GM21381 (cell line): Measurements from ENCODE around the gene COL1A2.

Experiments
- ATAC-seq: cut with Tn5 transposase; IDR thresholded peaks from one replicate; pipeline ENCODE4 v1.9.1; 2021; ENCODE audit warnings: mild to moderate bottlenecking, moderate library complexity; ENCODE audit not compliant: unreplicated experiment

Gene COL1A2

GRCh38 chr7:94382132-94382531 is 12.6 kb upstream of the COL1A2 start:
- ATAC-seq = no peak

DNA sequence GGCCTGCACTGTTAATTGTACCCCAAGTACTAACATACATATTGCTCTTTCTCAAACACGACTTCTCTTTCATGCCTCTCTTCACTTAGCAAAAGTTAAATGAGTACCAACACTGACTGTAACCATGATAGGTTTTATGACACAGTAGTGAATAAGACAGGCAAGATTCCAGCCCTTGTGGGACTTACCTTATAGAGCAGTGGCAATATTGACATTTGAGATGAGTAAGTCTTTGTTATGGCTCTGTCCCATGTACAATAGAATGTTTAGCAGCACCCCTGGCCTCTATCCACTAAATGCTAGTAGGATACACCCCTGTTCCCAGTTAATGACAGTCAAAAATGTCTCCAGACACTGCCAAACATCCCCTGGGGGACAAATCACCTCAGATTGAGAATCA is 11.9 kb upstream of the COL1A2 start:
- ATAC-seq = no peak

DNA sequence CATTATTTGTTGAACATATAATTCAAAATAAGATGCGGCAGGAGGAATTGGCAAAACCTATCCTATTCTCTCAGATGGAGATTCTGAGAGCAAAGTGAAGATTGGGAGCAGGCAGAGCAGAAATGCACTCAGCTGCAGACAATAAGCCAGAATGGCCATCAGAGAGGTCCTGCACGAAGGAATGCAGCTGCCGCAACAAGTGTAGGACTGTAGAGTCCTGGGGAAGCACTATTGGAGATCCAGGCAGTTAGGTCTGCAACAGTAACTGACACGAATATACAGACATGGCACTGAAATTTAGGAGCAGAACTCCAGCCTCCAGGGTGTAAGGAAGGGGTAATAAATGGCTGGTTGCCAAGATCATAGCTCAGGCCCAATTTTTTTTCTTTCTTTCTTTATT is 10.4 kb upstream of the COL1A2 start:
- ATAC-seq = no peak

DNA sequence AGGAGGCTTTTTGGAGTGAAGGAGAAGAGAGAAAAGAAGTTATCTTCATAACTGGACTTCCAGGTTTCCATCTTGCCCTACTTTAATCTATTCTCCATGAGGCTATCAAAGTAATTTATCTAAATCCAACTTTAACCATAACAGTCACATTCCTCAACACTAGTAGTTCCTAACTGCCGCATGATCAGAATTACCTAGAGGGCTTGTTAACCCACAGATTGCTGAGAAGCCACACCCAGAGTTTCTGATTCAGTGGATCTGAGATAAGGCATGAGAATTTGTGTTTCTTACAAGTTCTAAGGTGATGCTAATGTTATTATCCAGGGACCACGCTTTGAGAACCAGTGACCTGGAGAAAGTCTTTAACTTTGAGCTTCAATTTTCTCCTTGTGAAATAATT is 8.3 kb upstream of the COL1A2 start:
- ATAC-seq = no peak

GRCh38 chr7:94388540-94388939 is 6.2 kb upstream of the COL1A2 start:
- no peak for ATAC-seq

DNA sequence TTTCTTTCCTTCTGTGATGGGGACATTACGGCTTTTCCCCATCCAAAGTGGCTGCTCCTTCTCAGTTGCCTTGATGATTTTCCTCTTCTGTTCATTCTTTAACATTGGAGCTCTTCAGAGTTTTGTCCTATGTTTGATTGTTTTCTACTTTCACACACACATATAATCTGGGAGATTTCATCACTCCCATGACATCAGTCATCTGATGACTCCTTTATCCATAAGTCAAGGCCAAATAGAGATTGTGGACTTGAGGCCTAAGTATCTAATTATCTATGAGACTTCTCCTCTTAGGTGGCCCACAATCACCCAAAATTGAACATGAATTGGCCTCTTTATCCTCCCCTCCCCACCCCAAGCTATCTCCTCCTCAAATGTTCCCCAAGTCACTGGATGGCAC is 5.3 kb upstream of the COL1A2 start:
- no peak for ATAC-seq

GRCh38 chr7:94391726-94392392 is 2.8 kb upstream of the COL1A2 start:
- ATAC-seq = no peak

- ATAC-seq = no peak
These were observed 2.3 kb upstream of the COL1A2 start for GRCh38 chr7:94392393-94392786.

GRCh38 chr7:94393246-94394108 is 1.2 kb upstream of the COL1A2 start:
- ATAC-seq = no peak

DNA sequence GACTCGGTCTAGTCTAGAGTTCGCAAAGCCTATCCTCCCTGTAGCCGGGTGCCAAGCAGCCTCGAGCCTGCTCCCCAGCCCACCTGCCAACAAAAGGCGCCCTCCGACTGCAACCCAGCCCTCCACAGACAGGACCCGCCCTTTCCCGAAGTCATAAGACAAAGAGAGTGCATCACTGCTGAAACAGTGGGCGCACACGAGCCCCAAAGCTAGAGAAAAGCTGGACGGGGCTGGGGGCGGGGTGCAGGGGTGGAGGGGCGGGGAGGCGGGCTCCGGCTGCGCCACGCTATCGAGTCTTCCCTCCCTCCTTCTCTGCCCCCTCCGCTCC is 622 bp upstream of the COL1A2 start:
- ATAC-seq = no peak

GRCh38 chr7:94395141-94396036 is 694 bp downstream of the COL1A2 start:
- ATAC-seq = peak; percentile 95

DNA sequence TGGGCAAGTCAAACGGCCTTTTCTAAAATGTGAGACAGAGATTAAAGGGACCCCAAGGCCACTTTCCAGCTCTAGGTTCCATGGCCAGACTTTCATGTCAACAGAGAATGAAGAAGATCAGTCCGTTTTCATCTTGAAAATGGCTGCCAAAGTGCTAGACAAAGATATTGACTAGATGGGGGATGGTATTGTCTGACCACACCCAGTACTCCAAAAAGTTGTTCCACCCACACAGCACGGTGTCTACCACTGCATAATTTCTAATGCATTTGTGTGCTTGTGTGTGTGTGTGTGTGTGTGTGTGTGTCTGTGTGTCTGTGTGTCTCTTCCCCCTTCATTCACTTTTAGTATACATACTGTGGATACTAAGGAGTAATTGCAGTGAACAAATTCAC is 1.3 kb downstream of the COL1A2 start:
- ATAC-seq = no peak

GRCh38 chr7:94396596-94396995 is 1.9 kb downstream of the COL1A2 start:
- no peak for ATAC-seq

GRCh38 chr7:94397722-94398121 is 3.0 kb downstream of the COL1A2 start:
- no peak for ATAC-seq

DNA sequence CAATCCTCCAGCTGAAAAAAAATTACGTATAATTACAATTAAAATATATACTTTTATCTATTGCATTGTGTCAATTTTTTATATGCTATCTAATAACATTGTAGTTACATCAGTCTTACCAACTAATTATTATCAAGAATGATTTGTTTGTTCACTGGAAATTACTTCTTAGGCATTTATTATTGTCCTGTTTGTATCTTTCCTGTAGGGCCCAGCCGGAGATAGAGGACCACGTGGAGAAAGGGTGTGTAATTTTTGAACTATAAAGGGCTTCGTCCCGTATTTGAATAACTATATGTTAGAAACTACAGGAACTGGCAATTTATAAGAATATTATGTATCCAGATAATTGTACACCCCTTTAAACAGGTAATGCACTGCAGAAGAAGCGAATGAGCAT is 4.1 kb downstream of the COL1A2 start:
- no peak for ATAC-seq

- no peak for ATAC-seq
These were observed 5.3 kb downstream of the COL1A2 start for GRCh38 chr7:94400022-94400421.

DNA sequence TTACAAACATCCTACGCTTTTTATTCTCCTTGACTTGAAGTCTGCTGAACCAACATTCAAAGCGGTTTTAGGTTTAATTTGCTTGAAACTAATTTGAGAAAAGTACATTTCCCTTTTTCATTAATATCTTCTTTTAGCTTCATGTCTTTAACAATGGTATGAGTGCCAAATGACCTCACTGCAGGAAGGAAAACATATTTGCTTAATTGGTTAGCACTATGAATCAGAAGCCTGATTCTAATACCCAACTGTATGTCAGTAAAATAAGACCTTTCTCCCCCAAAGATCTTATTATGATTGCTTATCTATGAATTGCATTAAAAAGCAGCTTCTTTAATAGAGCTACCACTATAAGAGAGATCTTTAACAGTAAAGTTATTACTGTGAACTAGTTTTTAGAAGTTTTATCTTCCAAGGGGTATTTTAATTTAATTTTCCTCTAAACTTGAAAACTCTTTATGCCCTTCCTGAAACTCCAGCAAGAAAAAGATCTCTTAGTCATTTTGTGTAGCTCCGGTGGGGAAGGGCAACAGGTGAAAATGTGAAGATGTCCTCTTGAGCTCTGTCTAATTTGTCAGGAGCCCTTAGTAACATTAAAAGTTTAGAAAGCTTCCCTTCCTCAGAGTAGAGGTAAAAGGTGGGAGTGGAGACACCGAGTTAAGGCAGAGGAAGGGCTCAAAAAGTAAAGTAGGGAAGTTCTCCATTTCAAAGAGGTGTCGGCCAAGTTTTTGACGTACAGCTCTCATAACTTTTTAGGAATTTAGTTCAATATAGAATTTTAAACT is 6.1 kb downstream of the COL1A2 start:
- ATAC-seq = no peak

GRCh38 chr7:94401428-94401814 is 6.7 kb downstream of the COL1A2 start:
- ATAC-seq = no peak

DNA sequence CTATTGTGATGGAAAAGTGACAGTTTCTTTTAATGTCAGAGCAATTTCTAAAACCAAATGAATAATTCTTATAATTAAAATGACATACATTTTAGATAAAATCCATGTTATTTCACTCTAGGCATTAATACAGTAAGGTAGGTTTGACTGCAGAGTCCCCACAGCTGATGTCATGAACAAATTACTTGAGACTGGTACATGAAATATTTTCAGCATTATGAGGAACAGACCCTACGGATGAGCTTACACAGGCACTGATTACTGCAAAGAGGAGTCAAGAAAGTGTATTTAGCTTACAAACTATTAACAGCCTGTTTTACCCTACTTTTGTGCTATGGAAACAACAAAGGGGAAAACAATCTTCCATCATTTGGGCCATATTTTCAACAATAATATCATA is 8.9 kb downstream of the COL1A2 start:
- no peak for ATAC-seq

- no peak for ATAC-seq
These were observed 10.8 kb downstream of the COL1A2 start for GRCh38 chr7:94405506-94405905.

DNA sequence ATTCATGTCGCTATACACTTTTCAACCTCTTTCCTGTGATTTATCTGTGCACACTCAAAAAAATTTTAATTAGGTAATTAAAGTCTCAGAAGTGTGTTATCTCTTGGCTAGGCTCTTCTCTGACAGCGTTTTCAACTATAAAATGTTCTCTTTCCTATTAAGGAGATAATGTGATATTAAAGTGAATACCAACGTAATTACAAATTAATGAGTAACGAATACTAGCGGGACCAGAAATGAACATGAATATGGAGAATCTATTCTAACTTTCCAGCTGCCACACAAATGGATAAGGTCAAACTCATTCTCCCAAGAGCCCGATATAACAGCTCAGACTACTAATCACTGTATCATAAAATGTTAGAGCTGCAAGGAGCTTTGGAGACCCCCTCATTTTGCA is 12.0 kb downstream of the COL1A2 start:
- ATAC-seq = no peak
